Endothelial cell of umbilical vein (primary cell): ENCODE results near the gene RSRC1. TPM values are rescaled to one million over a fixed set of nuclear protein-coding genes. Genes with fewer than 3 reads are reported as not detected.

Experiments used
- BruUV-seq: library from RNA; stranded (reverse); fragments of 400-500 nt; replicated peaks from 2 replicates; lab custom pipeline; 2021; lab: Mats Ljungman, UMichigan
- CTCF ChIA-PET: fragments of 300-600, 350-600 bp; sonication (Branson Sonifier 250); formaldehyde crosslinking; loops from one replicate; lab custom pipeline; 2021; ENCODE audit warnings: antibody characterized with exemption, inconsistent platforms; lab: Charles Lee
- POLR2A ChIA-PET: fragments of 300-600, 350-600 bp; sonication (Branson Sonifier 250); formaldehyde crosslinking; loops from one replicate; lab custom pipeline; 2021; ENCODE audit warnings: antibody characterized with exemption, inconsistent platforms; lab: Charles Lee
- DNase-seq: peaks from one replicate; pipeline ENCODE4 v3.0.0-alpha.2; 2011; ENCODE audit warnings: low read depth, low spot score
- FAIRE-seq: peaks from 2 replicates; lab custom pipeline; 2011; peaks lifted over from hg19 to GRCh38; lab: Jason Lieb, UNC
- H2AFZ ChIP-seq: 2 replicates; pipeline ENCODE4 v1.6.0; 2012; ENCODE audit warnings: low read depth, low read length, control low read depth, inconsistent platforms
- H3K27ac ChIP-seq: 2 replicates; pipeline ENCODE4 v1.5.1; 2011; ENCODE audit warnings: low read depth, mild to moderate bottlenecking, control low read depth, low read length, moderate library complexity; ENCODE audit not compliant: insufficient read depth
- H3K27me3 ChIP-seq, 2 experiments: 2 replicates each; pipeline versions ENCODE4 v1.6.0 to v1.6.1; 2011; ENCODE audit warnings: low read length in 2 of 2, mixed read lengths in 1 of 2; ENCODE audit not compliant: control insufficient read depth in 2 of 2, insufficient read depth in 2 of 2
- H3K36me3 ChIP-seq, 2 experiments: 2 replicates in 1 of 2; 3 replicates in 1 of 2; pipeline ENCODE4 v1.5.1; 2011; ENCODE audit warnings: low read length in 2 of 2, mild to moderate bottlenecking in 1 of 2, moderate library complexity in 1 of 2; ENCODE audit not compliant: control insufficient read depth in 2 of 2, insufficient read depth in 2 of 2; ENCODE audit errors: extremely low read depth in 1 of 2
- H3K4me1 ChIP-seq: 3 replicates; pipeline ENCODE4 v1.5.1; 2011; ENCODE audit warnings: mild to moderate bottlenecking, low read length; ENCODE audit not compliant: control insufficient read depth, insufficient read depth; ENCODE audit errors: extremely low read depth
- H3K4me2 ChIP-seq: 2 replicates; pipeline ENCODE4 v1.6.1; 2011; ENCODE audit warnings: low read length, control low read depth, mixed read lengths; ENCODE audit not compliant: insufficient read depth
- H3K4me3 ChIP-seq, 3 experiments: fragments of 200-600 bp in 1 of 3; sonication (generic), shearing (Covaris generic) in 1 of 3; replicated peaks in 1 of 3; 2 replicates each; pipeline ENCODE4 v1.5.1; 2011 to 2016; ENCODE audit warnings: control low read depth in 3 of 3, low read length in 3 of 3, mild to moderate bottlenecking in 2 of 3, inconsistent platforms in 1 of 3, low read depth in 1 of 3, moderate library complexity in 1 of 3; ENCODE audit not compliant: insufficient read depth in 1 of 3
- H3K79me2 ChIP-seq: 2 replicates; pipeline ENCODE4 v1.6.0; 2012; ENCODE audit warnings: low read length, inconsistent platforms; ENCODE audit not compliant: control insufficient read depth, insufficient read depth
- H3K9ac ChIP-seq: replicated peaks from 2 replicates; pipeline ENCODE3; 2011; ENCODE audit warnings: low read length, control low read depth; ENCODE audit not compliant: insufficient read depth; ENCODE audit errors: extremely low read depth
- H3K9me1 ChIP-seq: replicated peaks from 3 replicates; pipeline ENCODE4 v1.6.0; 2011; ENCODE audit warnings: mild to moderate bottlenecking, low read length; ENCODE audit not compliant: control insufficient read depth, insufficient read depth; ENCODE audit errors: extremely low read depth
- H3K9me3 ChIP-seq: replicated peaks from 2 replicates; pipeline ENCODE4 v1.5.1; 2012; ENCODE audit warnings: low read length, inconsistent platforms; ENCODE audit not compliant: control insufficient read depth, insufficient read depth
- H4K20me1 ChIP-seq: replicated peaks from 2 replicates; pipeline ENCODE3; 2011; ENCODE audit warnings: mild to moderate bottlenecking, low read length; ENCODE audit not compliant: control insufficient read depth, insufficient read depth; ENCODE audit errors: extremely low read depth
- EZH2 ChIP-seq: IDR thresholded peaks from 2 replicates; pipeline ENCODE4 v1.6.1; 2012; ENCODE audit warnings: borderline replicate concordance, low read depth, mild to moderate bottlenecking, moderate library complexity, low read length, inconsistent platforms; ENCODE audit not compliant: severe bottlenecking
- FOS ChIP-seq: IDR thresholded peaks from 2 replicates; pipeline ENCODE4 v1.6.1; 2011; ENCODE audit warnings: mild to moderate bottlenecking, low read length, moderate library complexity, borderline replicate concordance; ENCODE audit not compliant: insufficient read depth
- GATA2 ChIP-seq: IDR thresholded peaks from 2 replicates; pipeline ENCODE4 v1.7.0; 2011; ENCODE audit warnings: low read depth, mild to moderate bottlenecking, moderate library complexity, mixed read lengths, low read length; ENCODE audit not compliant: insufficient read length, insufficient read depth
- JUN ChIP-seq: IDR thresholded peaks from 2 replicates; pipeline ENCODE4 v1.6.1; 2011; ENCODE audit warnings: borderline replicate concordance, low read depth; ENCODE audit not compliant: insufficient read length, insufficient read depth
- MYC ChIP-seq: IDR thresholded peaks from one replicate; pipeline ENCODE4 v1.6.1; 2011; ENCODE audit warnings: mild to moderate bottlenecking, low read depth, low read length
- POLR2A ChIP-seq: IDR thresholded peaks from 2 replicates; pipeline ENCODE4 v1.6.1; 2012; ENCODE audit warnings: low read depth, mild to moderate bottlenecking, control low read depth, low read length
- POLR2AphosphoS5 ChIP-seq: IDR thresholded peaks from 2 replicates; pipeline ENCODE4 v1.6.1; 2012; ENCODE audit warnings: low read depth, mild to moderate bottlenecking, control low read depth, low read length, moderate library complexity; ENCODE audit not compliant: insufficient read depth
- dilution Hi-C: fragments of 300-500 bp; cut with MboI; formaldehyde crosslinking; loops from one replicate; pipeline ENCODE4 v1.15.0; 2019; ENCODE audit warnings: low sequenced_read_pairs; ENCODE audit not compliant: extremely low pct_ligation_motif_present
- intact Hi-C: fragments of 100-400 bp; cut with micrococcal nuclease; formaldehyde crosslinking; loops from one replicate; pipeline ENCODE4 v1.10.0; 2022
- polyA plus RNA-seq, 4 experiments: library from polyadenylated mRNA; depleted of rRNA in 3 of 4; stranded (reverse) in 3 of 4; unstranded in 1 of 4; fragments of >200 nt; gene quantifications; 2 replicates each; pipeline versions ENCODE4 v1.2.1 to v1.2.3, GENCODE V29; 2011 to 2012; ENCODE audit warnings: missing spikeins in 1 of 4
- total RNA-seq: library from RNA; stranded (reverse); gene quantifications from 2 replicates; pipeline ENCODE4 v1.2.3, GENCODE V29; 2021
- TF ChIP-seq, protein P1 (sequence below): IDR thresholded peaks from 2 replicates; pipeline ENCODE4 v1.6.1; 2011; ENCODE audit not compliant: insufficient read depth, insufficient read length
- TF ChIP-seq, protein P2 (sequence below), 2 donors: IDR thresholded peaks; 1 replicate in 1 of 2; 2 replicates in 1 of 2; pipeline ENCODE4 v1.5.1; 2011; ENCODE audit warnings: low read length in 2 of 2, mild to moderate bottlenecking in 2 of 2, moderate library complexity in 2 of 2, control low read depth in 1 of 2, inconsistent platforms in 1 of 2, low read depth in 1 of 2; ENCODE audit not compliant: insufficient read depth in 1 of 2; ENCODE audit errors: extremely low read depth in 1 of 2

Gene RSRC1
- total and polyA plus RNA-seq, 2 donors (not counting 3 experiments of a cell fraction or from before 2014, with no cell fraction given): 1.8 to 25.4 TPM

DNA sequence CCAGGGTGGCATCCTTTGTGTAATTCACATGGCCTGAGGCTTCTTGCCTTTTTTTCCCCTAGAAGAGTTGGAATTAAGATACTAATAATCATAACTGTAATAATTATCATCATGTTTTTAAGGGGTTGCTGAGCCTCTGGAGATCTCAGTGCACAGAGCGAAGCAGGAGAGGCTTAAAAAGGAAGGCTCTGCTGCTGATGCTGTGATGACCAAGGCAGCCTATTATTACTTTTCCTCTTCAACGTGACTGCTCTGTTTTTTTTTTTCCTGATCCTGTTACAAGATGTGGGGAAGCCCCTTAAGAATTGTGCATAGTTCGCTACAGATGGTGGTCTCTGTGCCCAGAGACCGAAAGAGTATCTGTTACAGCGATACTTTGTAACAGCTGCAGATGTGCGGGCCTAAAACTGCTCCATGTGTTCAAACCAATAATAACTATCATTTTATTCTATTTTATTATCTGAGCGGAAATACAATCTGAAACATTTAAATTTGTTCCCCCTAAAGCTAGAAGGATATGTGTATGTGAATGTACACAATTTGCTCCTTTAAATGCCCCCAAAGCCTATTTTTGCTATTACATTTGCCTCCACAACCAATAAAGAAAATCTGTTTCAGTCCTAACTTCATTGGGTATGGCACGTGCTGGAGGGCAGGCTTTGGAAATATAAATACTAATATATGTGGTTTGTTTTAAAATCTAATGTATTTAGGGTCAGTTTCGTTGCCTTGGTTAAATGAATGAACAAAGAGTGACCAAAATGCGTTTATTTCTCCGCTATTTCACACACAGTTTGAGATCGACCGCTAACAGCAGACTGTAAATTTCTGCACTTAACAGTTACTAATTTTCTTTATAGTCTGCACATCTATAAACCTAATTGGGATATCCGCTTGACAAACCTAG is 8.3 kb upstream of the RSRC1 start:
- peaks cover 86 to 98% of the 10 kb centered on the region in 2 experiments for H3K27me3 ChIP-seq

More for the DNA sequence above, 8.3 kb upstream of the RSRC1 start:
- BruUV-seq: no TSS peak
- Histone ChIP-seq H3K4me3 (no peak overlapping the region), H3K27ac (no peak overlapping the region), H4K20me1 (peaks cover 3% of the 10 kb centered on the region), H3K36me3 (no peaks in the 10 kb centered on the region), H3K9ac (no peak overlapping the region), H2AFZ (no peak overlapping the region), H3K79me2 (no peaks in the 10 kb centered on the region), H3K4me2 (no peak overlapping the region), H3K9me1 (no peaks in the 10 kb centered on the region), H3K9me3 (no peaks in the 10 kb centered on the region), H3K4me1 (peaks cover 10% of the 10 kb centered on the region)
- no peak for TF ChIP-seq EZH2
- no peak for TF ChIP-seq POLR2AphosphoS5
- TF ChIP-seq POLR2A: no peak
- TF ChIP-seq JUN: no peak
- TF ChIP-seq, protein P1, sequence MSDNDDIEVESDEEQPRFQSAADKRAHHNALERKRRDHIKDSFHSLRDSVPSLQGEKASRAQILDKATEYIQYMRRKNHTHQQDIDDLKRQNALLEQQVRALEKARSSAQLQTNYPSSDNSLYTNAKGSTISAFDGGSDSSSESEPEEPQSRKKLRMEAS: no peak
- TF ChIP-seq, protein P2, sequence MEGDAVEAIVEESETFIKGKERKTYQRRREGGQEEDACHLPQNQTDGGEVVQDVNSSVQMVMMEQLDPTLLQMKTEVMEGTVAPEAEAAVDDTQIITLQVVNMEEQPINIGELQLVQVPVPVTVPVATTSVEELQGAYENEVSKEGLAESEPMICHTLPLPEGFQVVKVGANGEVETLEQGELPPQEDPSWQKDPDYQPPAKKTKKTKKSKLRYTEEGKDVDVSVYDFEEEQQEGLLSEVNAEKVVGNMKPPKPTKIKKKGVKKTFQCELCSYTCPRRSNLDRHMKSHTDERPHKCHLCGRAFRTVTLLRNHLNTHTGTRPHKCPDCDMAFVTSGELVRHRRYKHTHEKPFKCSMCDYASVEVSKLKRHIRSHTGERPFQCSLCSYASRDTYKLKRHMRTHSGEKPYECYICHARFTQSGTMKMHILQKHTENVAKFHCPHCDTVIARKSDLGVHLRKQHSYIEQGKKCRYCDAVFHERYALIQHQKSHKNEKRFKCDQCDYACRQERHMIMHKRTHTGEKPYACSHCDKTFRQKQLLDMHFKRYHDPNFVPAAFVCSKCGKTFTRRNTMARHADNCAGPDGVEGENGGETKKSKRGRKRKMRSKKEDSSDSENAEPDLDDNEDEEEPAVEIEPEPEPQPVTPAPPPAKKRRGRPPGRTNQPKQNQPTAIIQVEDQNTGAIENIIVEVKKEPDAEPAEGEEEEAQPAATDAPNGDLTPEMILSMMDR (IDR thresholded peaks at IDR 0.05; ENCODE audit: extremely low read depth in 1 of 2, insufficient read depth in 1 of 2, low read depth in 1 of 2, low read length in 2 of 2): no peak
- TF ChIP-seq GATA2: no peak
- no peak for TF ChIP-seq FOS
- no peak for TF ChIP-seq MYC
- intact Hi-C loops: loop anchor here (10.0 kb wide), 1 partner anchor 543 kb away; the partner anchor contains the start of gene GFM1
- no peak for DNase-seq
- ChIA-PET POLR2A (no interaction called here), CTCF (no interaction called here)
- dilution Hi-C loops: no loop called here
- FAIRE-seq: no peak
